Measurements from ENCODE around the gene SH2D3C.

Gene SH2D3C

DNA sequence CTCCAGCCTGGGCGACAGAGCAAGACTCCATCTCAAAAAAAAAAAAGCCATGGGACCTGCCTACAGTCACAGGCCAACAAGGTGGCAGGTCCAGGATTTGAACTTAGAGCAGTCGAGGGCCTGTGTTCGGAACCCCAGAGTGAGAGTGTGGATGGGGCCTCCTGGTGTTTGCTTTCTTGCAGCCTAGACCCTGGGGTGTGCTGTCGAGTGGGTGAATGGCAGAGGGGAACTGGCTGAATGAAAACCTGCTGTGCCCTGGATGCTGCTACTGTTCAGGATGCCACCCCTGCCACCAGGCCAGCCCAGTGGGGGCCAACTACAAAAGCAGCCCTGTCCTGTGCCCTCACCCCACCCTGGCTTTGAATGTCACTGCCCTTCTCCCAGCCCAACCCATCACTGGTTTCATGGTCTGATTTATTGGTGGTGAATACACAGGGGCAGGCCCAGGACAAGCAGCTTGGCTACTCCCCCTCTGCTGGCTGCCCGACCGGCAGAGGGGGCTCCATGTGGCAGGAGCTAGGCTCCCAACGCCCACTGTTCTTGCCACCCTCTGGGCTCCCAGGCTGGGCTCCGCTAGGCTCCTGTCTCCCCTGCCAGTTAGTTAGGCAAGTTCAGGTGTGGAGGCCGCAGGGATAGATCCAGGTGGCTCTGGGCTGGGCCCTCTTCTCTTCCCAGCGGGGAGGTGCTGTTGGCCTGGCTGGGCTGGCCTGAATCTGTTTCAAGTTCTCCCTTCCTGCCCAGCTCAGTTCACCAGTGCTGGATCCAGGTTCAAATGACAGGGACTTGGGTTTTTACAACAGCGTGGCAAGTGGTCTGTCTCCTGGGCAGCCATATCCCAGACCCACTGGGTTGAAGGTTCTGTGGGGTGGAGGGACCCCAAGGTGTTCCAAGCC, 36.4 kb upstream of the SH2D3C start:
- WGBS = 94% methylated on average over 11 of the region's 11 CpGs
- Histone ChIP-seq H3K27ac (ENCODE audit: low read depth, low read length) (no peak overlapping the region), H3K36me3 (ENCODE audit: insufficient read depth, low read length) (peaks cover 40% of the 10 kb centered on the region), H3K9ac (ENCODE audit: low read depth, low read length) (no peak overlapping the region), H3K27me3 (ENCODE audit: insufficient read depth, low read length) (no peaks in the 10 kb centered on the region), H3K4me3 (ENCODE audit: low read length) (no peak overlapping the region), H3K9me3 (ENCODE audit: insufficient read depth, low read depth, low read length) (no peaks in the 10 kb centered on the region), H3K4me1 (ENCODE audit: insufficient read depth, low read length) (0 out of 2 replicates have a peak, but pooled peaks cover 3% of the 10 kb centered on the region)

DNA sequence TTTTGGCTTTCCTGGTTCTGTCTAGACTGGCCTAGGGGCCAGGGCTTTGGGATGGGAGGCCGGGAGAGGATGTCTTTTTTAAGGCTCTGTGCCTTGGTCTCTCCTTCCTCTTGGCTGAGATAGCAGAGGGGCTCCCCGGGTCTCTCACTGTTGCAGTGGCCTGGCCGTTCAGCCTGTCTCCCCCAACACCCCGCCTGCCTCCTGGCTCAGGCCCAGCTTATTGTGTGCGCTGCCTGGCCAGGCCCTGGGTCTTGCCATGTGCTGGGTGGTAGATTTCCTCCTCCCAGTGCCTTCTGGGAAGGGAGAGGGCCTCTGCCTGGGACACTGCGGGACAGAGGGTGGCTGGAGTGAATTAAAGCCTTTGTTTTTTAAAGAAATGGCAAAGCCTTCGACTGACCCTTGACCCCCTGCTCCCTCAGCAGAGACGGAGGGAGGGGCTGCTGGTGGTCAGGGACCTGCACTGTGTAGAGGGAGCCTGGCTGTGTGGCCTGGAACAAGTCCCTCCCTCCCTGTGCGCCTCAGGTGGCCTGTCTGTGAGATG, 35.3 kb upstream of the SH2D3C start:
- Histone ChIP-seq H3K27me3 (ENCODE audit: insufficient read depth, low read length) (no peaks in the 10 kb centered on the region), H3K36me3 (ENCODE audit: insufficient read depth, low read length) (peaks cover 43% of the 10 kb centered on the region), H3K27ac (ENCODE audit: low read depth, low read length) (no peak overlapping the region), H3K9ac (ENCODE audit: low read depth, low read length) (no peak overlapping the region), H3K4me1 (ENCODE audit: insufficient read depth, low read length) (0 out of 2 replicates have a peak, but pooled peaks cover 3% of the 10 kb centered on the region), H3K9me3 (ENCODE audit: insufficient read depth, low read depth, low read length) (no peaks in the 10 kb centered on the region), H3K4me3 (ENCODE audit: low read length) (no peak overlapping the region)
- 96% methylated on average over 9 of the region's 9 CpGs for WGBS

DNA sequence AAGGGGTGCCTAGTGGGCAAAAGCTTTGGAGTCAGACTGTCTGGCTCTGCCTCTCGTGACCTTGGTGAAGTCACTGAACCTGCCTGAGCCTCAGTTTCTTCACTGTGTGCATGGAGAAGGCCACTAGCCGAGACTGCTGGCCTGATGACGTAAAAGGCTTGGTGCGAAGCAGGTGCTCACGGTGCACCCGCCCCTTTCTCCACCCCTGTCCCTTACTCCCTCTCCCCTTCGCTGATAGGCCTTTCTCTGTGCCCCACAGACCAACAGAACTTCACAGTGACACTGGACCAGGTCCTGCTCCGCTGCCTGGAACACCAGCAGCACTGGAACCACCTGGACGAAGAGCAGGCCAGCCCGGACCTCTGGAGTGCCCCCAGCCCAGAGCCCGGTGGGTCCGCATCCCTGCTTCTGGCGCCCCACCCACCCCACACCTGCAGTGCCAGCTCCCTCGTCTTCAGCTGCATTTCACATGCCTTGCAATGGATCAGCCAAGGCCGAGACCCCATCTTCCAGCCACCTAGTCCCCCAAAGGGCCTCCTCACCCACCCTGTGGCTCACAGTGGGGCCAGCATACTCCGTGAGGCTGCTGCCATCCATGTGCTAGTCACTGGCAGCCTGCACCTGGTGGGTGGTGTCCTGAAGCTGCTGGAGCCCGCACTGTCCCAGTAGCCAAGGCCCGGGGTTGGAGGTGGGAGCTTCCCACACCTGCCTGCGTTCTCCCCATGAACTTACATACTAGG, 34.6 kb upstream of the SH2D3C start:
- Histone ChIP-seq H3K36me3 (ENCODE audit: insufficient read depth, low read length) (peaks cover 49% of the 10 kb centered on the region), H3K9me3 (ENCODE audit: insufficient read depth, low read depth, low read length) (no peaks in the 10 kb centered on the region), H3K9ac (ENCODE audit: low read depth, low read length) (no peak overlapping the region), H3K27me3 (ENCODE audit: insufficient read depth, low read length) (no peaks in the 10 kb centered on the region), H3K4me1 (ENCODE audit: insufficient read depth, low read length) (0 out of 2 replicates have a peak, but pooled peaks cover 3% of the 10 kb centered on the region), H3K27ac (ENCODE audit: low read depth, low read length) (no peak overlapping the region), H3K4me3 (ENCODE audit: low read length) (no peak overlapping the region)
- whole genome bisulfite sequencing = 94% methylated on average over 19 of the region's 19 CpGs

DNA sequence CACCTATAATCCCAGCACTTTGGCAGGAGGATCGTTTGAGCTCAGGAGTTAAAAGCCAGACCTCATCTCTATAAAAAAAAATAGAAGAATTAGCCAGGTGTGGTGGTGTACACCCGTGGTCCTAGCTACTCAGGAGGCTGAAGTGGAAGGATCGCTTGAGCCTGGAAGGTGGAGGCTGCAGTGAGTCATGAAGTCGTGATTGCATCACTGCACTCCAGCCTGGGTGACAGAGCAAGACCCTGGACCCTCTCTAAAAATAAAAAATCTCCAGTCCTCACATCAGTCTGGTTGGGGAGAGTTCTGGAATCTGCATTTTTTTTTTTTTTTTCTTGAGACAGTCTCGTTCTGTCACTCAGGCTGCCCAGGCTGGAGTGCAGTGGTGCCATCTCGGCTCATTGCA, 33.5 kb upstream of the SH2D3C start:
- H3K4me3 ChIP-seq (ENCODE audit: low read length) = no peak overlapping the region
- no peak overlapping the region for H3K9ac ChIP-seq (ENCODE audit: low read depth, low read length)
- no peaks in the 10 kb centered on the region for H3K27me3 ChIP-seq (ENCODE audit: insufficient read depth, low read length)
- no peaks in the 10 kb centered on the region for H3K9me3 ChIP-seq (ENCODE audit: insufficient read depth, low read depth, low read length)
- H3K36me3 ChIP-seq (ENCODE audit: insufficient read depth, low read length) = peaks cover 60% of the 10 kb centered on the region
- 98% methylated on average over 6 of the region's 6 CpGs for WGBS
- H3K27ac ChIP-seq (ENCODE audit: low read depth, low read length) = no peak overlapping the region
- 0 out of 2 replicates have a peak, but pooled peaks cover 3% of the 10 kb centered on the region for H3K4me1 ChIP-seq (ENCODE audit: insufficient read depth, low read length)

DNA sequence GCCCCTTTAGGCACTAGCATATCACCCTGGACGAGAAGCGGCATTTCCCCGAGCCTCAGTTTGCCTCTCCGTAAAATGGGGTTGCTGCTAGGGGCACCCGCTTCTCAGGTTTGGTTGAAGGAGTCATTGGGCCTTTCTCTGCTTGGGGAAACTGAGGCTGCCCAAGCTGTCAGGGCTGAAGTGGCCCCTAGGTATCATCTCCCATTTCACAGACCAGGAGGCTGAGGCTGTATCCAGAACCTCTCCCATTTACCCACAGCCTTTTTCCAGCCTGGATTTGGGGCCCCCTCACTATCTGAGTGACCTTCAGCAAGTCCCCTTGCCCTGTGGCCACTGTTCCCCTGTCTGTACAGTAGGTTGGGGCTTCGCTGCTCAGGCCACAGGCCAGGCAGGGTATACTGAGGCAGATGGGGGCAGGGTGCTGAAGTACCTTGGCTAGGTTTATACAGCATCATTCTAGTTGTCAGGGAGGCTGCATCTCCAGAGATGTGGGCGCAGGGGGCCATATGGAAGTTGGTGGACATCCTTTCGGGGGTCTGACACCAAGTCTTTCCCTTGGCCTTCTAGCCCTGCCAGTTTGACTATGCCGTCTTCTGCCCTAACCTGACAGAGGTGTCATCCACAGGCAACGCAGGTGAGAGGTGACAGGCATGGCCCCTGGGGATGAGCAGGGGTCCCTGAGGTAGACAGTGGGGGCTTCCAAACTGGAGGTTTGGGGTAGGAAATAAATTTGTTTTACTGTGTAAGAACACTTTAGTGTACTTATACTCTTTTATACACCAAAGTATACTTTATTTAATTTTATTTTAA, 32.1 kb upstream of the SH2D3C start:
- Histone ChIP-seq H3K27ac (ENCODE audit: low read depth, low read length) (no peak overlapping the region), H3K27me3 (ENCODE audit: insufficient read depth, low read length) (no peaks in the 10 kb centered on the region), H3K9me3 (ENCODE audit: insufficient read depth, low read depth, low read length) (no peaks in the 10 kb centered on the region), H3K9ac (ENCODE audit: low read depth, low read length) (no peak overlapping the region), H3K4me1 (ENCODE audit: insufficient read depth, low read length) (0 out of 2 replicates have a peak, but pooled peaks cover 3% of the 10 kb centered on the region), H3K4me3 (ENCODE audit: low read length) (no peak overlapping the region), H3K36me3 (ENCODE audit: insufficient read depth, low read length) (peaks cover 71% of the 10 kb centered on the region)
- 94% methylated on average over 10 of the region's 10 CpGs for WGBS

DNA sequence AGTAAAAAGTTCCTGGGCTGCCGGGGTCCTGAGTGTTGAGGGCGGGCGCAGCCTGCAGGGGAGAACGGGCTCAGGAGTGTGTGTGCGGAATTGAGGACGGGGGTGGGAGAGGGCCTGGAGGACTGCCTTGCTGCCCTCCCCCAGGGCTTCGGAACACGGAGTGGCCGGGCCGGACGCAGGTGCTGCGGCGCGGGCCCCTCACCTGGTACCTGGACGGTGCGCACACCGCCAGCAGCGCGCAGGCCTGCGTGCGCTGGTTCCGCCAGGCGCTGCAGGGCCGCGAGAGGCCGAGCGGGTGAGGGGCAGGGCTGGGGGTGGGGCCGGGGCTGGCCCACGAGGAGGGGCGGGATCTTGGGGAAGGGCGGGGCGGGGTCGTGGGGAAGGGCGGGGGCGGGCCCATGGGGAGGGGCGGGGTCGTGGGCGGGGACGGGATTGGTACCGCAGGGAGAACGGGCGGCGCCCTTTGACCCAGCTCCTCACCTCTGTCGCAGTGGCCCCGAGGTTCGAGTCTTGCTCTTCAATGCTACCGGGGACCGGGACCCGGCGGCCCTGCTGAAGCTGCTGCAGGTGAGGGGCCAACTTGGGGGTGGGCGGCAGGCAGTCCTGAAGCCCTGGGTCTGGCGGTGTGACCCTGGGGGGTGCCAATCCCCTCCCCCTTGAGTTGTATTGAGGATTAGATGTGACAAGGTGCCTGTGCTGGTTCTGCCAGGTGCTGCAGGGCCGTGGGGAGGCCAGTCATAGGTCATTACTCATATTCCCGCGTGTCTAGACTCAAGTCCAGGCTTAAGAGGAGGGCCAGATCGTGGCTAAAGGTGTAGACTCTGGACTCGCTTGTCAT, 31.3 kb upstream of the SH2D3C start:
- Histone ChIP-seq H3K27ac (ENCODE audit: low read depth, low read length) (no peak overlapping the region), H3K4me3 (ENCODE audit: low read length) (peak overlapping the region; percentile 40), H3K9me3 (ENCODE audit: insufficient read depth, low read depth, low read length) (no peaks in the 10 kb centered on the region), H3K27me3 (ENCODE audit: insufficient read depth, low read length) (no peaks in the 10 kb centered on the region), H3K9ac (ENCODE audit: low read depth, low read length) (peak overlapping the region; percentile 34; the same call in 1 of the 2 replicates), H3K4me1 (ENCODE audit: insufficient read depth, low read length) (0 out of 2 replicates have a peak, but pooled peaks cover 3% of the 10 kb centered on the region), H3K36me3 (ENCODE audit: insufficient read depth, low read length) (peaks cover 69% of the 10 kb centered on the region)
- WGBS = 22% methylated on average over 42 of the region's 57 CpGs

DNA sequence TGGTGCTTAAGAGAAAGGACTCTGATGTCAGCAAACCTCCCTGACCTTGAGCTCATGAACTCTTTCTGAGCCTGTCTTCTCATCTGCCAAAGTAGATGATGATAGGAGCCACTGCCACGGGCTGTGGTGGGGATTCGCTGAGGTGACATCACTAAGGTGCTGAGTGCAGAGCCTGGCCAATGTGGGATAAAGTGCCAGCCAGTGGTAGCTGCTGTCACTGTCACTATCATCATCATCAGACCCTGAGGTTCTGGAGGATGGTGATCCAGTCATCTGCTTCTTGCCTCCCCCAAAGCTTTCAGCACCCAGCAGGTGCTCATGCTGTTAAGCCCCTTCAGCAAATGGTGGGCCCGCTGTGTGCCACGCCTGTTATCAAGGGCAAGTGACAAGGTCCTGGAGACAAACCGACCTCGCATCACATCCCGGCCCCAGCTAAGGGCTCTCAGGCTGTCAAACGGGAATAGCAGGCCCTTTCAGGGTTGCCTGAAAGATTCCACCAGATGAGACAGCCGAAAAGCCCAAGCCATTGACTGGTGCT, 30.6 kb upstream of the SH2D3C start:
- Histone ChIP-seq H3K4me1 (ENCODE audit: insufficient read depth, low read length) (0 out of 2 replicates have a peak, but pooled peaks cover 3% of the 10 kb centered on the region), H3K27me3 (ENCODE audit: insufficient read depth, low read length) (no peaks in the 10 kb centered on the region), H3K4me3 (ENCODE audit: low read length) (peak overlapping the region; percentile 40), H3K9ac (ENCODE audit: low read depth, low read length) (no peak overlapping the region), H3K9me3 (ENCODE audit: insufficient read depth, low read depth, low read length) (no peaks in the 10 kb centered on the region), H3K27ac (ENCODE audit: low read depth, low read length) (no peak overlapping the region), H3K36me3 (ENCODE audit: insufficient read depth, low read length) (peaks cover 70% of the 10 kb centered on the region)
- 76% methylated on average over 9 of the region's 9 CpGs for WGBS

DNA sequence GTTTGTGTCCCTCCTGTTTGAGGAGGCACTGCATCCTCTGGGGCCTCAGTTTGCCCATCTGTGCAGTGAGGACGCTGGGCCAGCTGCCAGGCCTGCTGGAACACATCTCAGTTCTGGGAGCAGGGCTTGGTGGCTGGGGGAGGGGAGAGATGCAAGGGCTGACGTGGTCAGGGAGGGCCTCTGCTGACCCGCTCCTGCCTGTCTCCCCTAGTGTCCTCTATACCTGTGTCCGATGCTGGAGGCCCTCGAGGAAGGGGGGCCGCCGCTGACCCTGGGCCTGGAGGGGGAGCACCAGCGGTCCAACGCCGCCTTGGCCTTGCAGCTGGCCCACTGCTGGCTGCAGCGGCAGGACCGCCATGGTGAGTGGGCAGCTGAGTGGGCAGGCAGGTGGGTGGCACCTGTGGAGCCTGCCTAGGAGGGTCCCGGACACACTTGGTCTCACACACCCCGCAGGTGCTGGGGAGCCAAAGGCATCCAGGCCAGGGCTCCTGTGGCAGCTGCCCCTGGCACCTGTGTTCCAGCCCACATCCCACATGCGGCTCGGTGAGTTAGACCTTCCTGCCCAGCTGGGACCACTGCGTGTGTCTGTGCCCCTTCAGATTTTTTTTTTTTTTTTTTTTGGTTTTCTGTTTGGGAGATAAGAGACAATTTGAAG, 30.0 kb upstream of the SH2D3C start:
- peaks cover 64% of the 10 kb centered on the region for H3K36me3 ChIP-seq (ENCODE audit: insufficient read depth, low read length)
- no peak overlapping the region for H3K27ac ChIP-seq (ENCODE audit: low read depth, low read length)
- no peaks in the 10 kb centered on the region for H3K27me3 ChIP-seq (ENCODE audit: insufficient read depth, low read length)
- no peak overlapping the region for H3K9ac ChIP-seq (ENCODE audit: low read depth, low read length)
- no peaks in the 10 kb centered on the region for H3K9me3 ChIP-seq (ENCODE audit: insufficient read depth, low read depth, low read length)
- WGBS = 97% methylated on average over 17 of the region's 17 CpGs
- H3K4me1 ChIP-seq (ENCODE audit: insufficient read depth, low read length) = 0 out of 2 replicates have a peak, but pooled peaks cover 3% of the 10 kb centered on the region
- H3K4me3 ChIP-seq (ENCODE audit: low read length) = no peak overlapping the region

DNA sequence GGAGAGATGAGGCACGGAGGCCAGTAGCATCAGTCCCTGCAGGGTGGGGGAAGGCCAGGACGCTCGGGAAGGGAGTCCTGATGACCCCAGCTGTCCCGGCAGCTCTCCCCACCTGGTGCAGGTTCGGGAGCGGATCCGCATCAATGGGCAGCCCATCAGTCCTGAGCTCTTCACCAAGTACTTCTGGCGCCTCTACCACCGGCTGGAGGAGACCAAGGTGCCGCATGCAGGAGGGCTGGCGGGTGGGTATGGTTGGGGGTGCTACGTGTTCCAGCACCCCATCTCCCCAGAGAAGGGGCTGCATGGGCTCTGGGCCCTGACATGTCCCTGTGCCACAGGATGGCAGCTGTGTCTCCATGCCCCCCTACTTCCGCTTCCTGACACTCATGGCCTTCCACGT, 28.4 kb upstream of the SH2D3C start:
- H3K4me1 ChIP-seq (ENCODE audit: insufficient read depth, low read length) = peaks cover 7% of the 10 kb centered on the region; the same call in 1 of the 2 replicates
- H3K4me3 ChIP-seq (ENCODE audit: low read length) = no peak overlapping the region
- H3K27ac ChIP-seq (ENCODE audit: low read depth, low read length) = no peak overlapping the region
- no peaks in the 10 kb centered on the region for H3K9me3 ChIP-seq (ENCODE audit: insufficient read depth, low read depth, low read length)
- H3K27me3 ChIP-seq (ENCODE audit: insufficient read depth, low read length) = no peaks in the 10 kb centered on the region
- 94% methylated on average over 14 of the region's 14 CpGs for WGBS
- no peak overlapping the region for H3K9ac ChIP-seq (ENCODE audit: low read depth, low read length)
- H3K36me3 ChIP-seq (ENCODE audit: insufficient read depth, low read length) = peaks cover 48% of the 10 kb centered on the region
